Colonic mucosa (tissue), 4 donors: ENCODE measurements around the gene COBL. TPM values are rescaled to one million over a fixed set of nuclear protein-coding genes. Genes with fewer than 3 reads are reported as not detected.
A peak's percentile ranks its signal among the peaks of the same experiment; 100 is the strongest.

Source experiments
- DNase-seq: peaks from one replicate; pipeline ENCODE4 v3.0.0-alpha.2; 2020
- H3K27ac ChIP-seq: fragments of 200-600 bp; one replicate; pipeline ENCODE4 v1.8.0; 2021
- H3K27me3 ChIP-seq: fragments of 200-600 bp; one replicate; pipeline ENCODE4 v1.8.0; 2021
- H3K36me3 ChIP-seq: fragments of 200-600 bp; one replicate; pipeline ENCODE4 v1.8.0; 2021
- H3K4me1 ChIP-seq: fragments of 200-600 bp; one replicate; pipeline ENCODE4 v1.8.0; 2021; ENCODE audit warnings: mild to moderate bottlenecking
- H3K4me3 ChIP-seq: fragments of 200-600 bp; one replicate; pipeline ENCODE4 v1.8.0; 2021
- H3K9ac ChIP-seq, 2 donors: one replicate each; pipeline ENCODE4 v1.7.0; 2013; ENCODE audit warnings: control low read depth in 2 of 2, low read depth in 2 of 2, low read length in 2 of 2
- H3K9me3 ChIP-seq: fragments of 200-600 bp; one replicate; pipeline ENCODE4 v1.8.0; 2021
- CTCF ChIP-seq: fragments of 200-600 bp; IDR thresholded peaks from one replicate; pipeline ENCODE4 v1.8.0; 2022; ENCODE audit warnings: antibody characterized with exemption, mild to moderate bottlenecking
- intact Hi-C: fragments of 100-400 bp; cut with DNase I; formaldehyde crosslinking; loops from one replicate; pipeline ENCODE4 v1.14.1; 2022
- total RNA-seq, 2 donors: library from RNA; stranded (reverse); fragmentation: NEBNext Ultra II Directional in 1 of 2; extraction: Animal tissue kit (Norgen Biotek cat#: 25700) in 1 of 2; gene quantifications; one replicate each; pipeline ENCODE4 v1.2.1, GENCODE V29; 2021
- donor health status: healthy.
- donor health status: DM: no; HTN: no; CAD: no.
- donor health status: DM: no; HTN: no; CAD: no.

Gene COBL
- total RNA-seq, 2 donors from 2014 or later, result 36.8 to 49.2 TPM

- no peak for TF ChIP-seq CTCF
- Histone ChIP-seq H3K4me3 (no peak overlapping the region), H3K36me3 (no peaks in the 10 kb centered on the region), H3K9ac (no peak overlapping the region), H3K4me1 (peaks cover 5% of the 10 kb centered on the region), H3K27me3 (no peaks in the 10 kb centered on the region), H3K27ac (no peak overlapping the region), H3K9me3 (no peaks in the 10 kb centered on the region)
- DNase-seq, result no peak
- intact Hi-C loops, result no loop called here
Observed at GRCh38 chr7:51255536-51256208, 60.9 kb downstream of the COBL start.

GRCh38 chr7:51255036-51255435, 61.6 kb downstream of the COBL start:
- DNase-seq, result no peak
- no peaks in the 10 kb centered on the region for H3K36me3 ChIP-seq
- H3K4me3 ChIP-seq, result no peak overlapping the region
- intact Hi-C loops, result no loop called here
- no peak overlapping the region for H3K27ac ChIP-seq
- H3K9ac ChIP-seq, result no peak overlapping the region
- H3K27me3 ChIP-seq, result no peaks in the 10 kb centered on the region
- H3K9me3 ChIP-seq, result no peaks in the 10 kb centered on the region
- TF ChIP-seq CTCF, result no peak
- H3K4me1 ChIP-seq, result peaks cover 5% of the 10 kb centered on the region

GRCh38 chr7:51253157-51253556, 63.5 kb downstream of the COBL start:
- Histone ChIP-seq H3K9me3 (no peaks in the 10 kb centered on the region), H3K9ac (no peak overlapping the region)
- no peak for DNase-seq

GRCh38 chr7:51251290-51251689, 65.3 kb downstream of the COBL start:
- DNase-seq, result no peak
- peaks cover 4% of the 10 kb centered on the region for H3K4me1 ChIP-seq
- H3K36me3 ChIP-seq, result no peaks in the 10 kb centered on the region
- H3K27me3 ChIP-seq, result no peaks in the 10 kb centered on the region
- TF ChIP-seq CTCF, result no peak
- H3K27ac ChIP-seq, result peak overlapping the region; percentile 32
- H3K4me3 ChIP-seq, result no peak overlapping the region
- peak overlapping the region in 1 of 2 donors; percentile 9 for H3K9ac ChIP-seq
- H3K9me3 ChIP-seq, result no peaks in the 10 kb centered on the region
- intact Hi-C loops, result no loop called here

More at GRCh38 chr7:51253157-51253556, 63.5 kb downstream of the COBL start:
- Histone ChIP-seq H3K4me3 (no peak overlapping the region), H3K36me3 (no peaks in the 10 kb centered on the region), H3K27me3 (no peaks in the 10 kb centered on the region), H3K27ac (no peak overlapping the region), H3K4me1 (peaks cover 5% of the 10 kb centered on the region)
- intact Hi-C loops, result no loop called here
- TF ChIP-seq CTCF, result no peak

GRCh38 chr7:51250512-51250911, 66.1 kb downstream of the COBL start:
- H3K27ac ChIP-seq, result no peak overlapping the region
- no peak for DNase-seq
- TF ChIP-seq CTCF, result no peak

More at GRCh38 chr7:51250512-51250911, 66.1 kb downstream of the COBL start:
- Histone ChIP-seq H3K4me3 (no peak overlapping the region), H3K4me1 (no peaks in the 10 kb centered on the region), H3K27me3 (no peaks in the 10 kb centered on the region), H3K36me3 (no peaks in the 10 kb centered on the region), H3K9ac (no peak overlapping the region), H3K9me3 (no peaks in the 10 kb centered on the region)
- intact Hi-C loops, result no loop called here
